ENCODE data around the gene TECPR2. TPM values are rescaled to one million over a fixed set of nuclear protein-coding genes. Genes with fewer than 3 reads are reported as not detected.

TECPR2 gene
- total and polyA plus RNA-seq, 2 of the 13 experiments (the other 11 are each of a cell fraction or from before 2014, with no cell fraction given): 3.5 to 5.7 TPM

DNA sequence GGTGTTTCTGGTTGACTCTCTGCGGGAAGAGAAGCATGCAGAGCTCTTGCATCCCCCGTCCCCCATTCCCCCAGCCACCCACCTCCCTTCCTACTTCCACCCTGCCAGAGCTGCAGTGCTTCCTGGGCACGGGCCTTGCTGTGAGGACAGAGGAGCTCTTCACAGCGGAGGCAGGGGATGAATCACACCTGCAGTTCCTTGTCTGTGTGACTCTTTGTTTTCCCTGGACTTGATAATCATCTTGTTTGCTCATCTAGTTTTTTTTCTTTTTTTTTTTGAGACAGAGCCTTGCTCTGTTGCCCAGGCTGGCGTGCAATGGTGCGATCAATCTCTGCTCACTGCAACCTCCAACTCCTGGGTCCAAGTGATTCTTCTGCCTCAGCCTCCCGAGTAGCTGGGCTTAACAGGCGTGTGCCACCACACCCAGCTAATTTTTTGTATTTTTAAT lies 119.1 kb downstream of the TECPR2 start (continued):
- TF ChIP-seq RCOR2 (CRISPR knock-in tag; IDR thresholded peaks at IDR 0.05) (peak; percentile 95), GATAD1 (CRISPR knock-in tag; IDR thresholded peaks at IDR 0.05) (0 out of 2 replicates have a peak, but pooled peaks have one; percentile 45), NR2C2 (CRISPR knock-in tag; IDR thresholded peaks at IDR 0.05; ENCODE audit: borderline replicate concordance) (0 out of 2 replicates have a peak, but pooled peaks have one; percentile 26), SOX5 (CRISPR knock-in tag; IDR thresholded peaks at IDR 0.05; ENCODE audit: borderline replicate concordance) (peak; percentile 93), IRF2 (CRISPR knock-in tag; IDR thresholded peaks at IDR 0.05) (0 out of 2 replicates have a peak, but pooled peaks have one; percentile 12), ZBTB7B (CRISPR knock-in tag; IDR thresholded peaks at IDR 0.05) (no peak), RXRB (CRISPR knock-in tag; IDR thresholded peaks at IDR 0.05; ENCODE audit: borderline replicate concordance) (peak; percentile 35; the same call in 1 of the 2 replicates), ZSCAN20 (CRISPR knock-in tag; IDR thresholded peaks at IDR 0.05; ENCODE audit: borderline replicate concordance) (0 out of 2 replicates have a peak, but pooled peaks have one; percentile 21), FOXA1 (IDR thresholded peaks at IDR 0.05) (no peak), FOXA1 (CRISPR knock-in tag; IDR thresholded peaks at IDR 0.05) (peak; percentile 72), SOX13 (IDR thresholded peaks at IDR 0.05) (peak; percentile 49), SOX13 (CRISPR knock-in tag; conservative IDR thresholded peaks at IDR 0.05 in 1 of 2, IDR thresholded peaks at IDR 0.05 in 1 of 2) (peak in 1 of 2 experiments; percentile 89; a peak in 2 of 4 replicates), ZNF460 (CRISPR knock-in tag; IDR thresholded peaks at IDR 0.05; ENCODE audit: borderline replicate concordance) (peak; percentile 99), FOXA3 (CRISPR knock-in tag; IDR thresholded peaks at IDR 0.05) (peak; percentile 68), ZNF121 (CRISPR knock-in tag; IDR thresholded peaks at IDR 0.05) (peak; percentile 98), ZNF775 (CRISPR knock-in tag; IDR thresholded peaks at IDR 0.05; ENCODE audit: borderline replicate concordance) (no peak), BHLHE40 (IDR thresholded peaks at IDR 0.05; ENCODE audit: low read length) (peak; percentile 76)
- TF ChIP-seq, protein P1, sequence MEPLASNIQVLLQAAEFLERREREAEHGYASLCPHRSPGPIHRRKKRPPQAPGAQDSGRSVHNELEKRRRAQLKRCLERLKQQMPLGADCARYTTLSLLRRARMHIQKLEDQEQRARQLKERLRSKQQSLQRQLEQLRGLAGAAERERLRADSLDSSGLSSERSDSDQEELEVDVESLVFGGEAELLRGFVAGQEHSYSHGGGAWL (CRISPR knock-in tag; IDR thresholded peaks at IDR 0.05): no peak
- TF ChIP-seq, protein P2, sequence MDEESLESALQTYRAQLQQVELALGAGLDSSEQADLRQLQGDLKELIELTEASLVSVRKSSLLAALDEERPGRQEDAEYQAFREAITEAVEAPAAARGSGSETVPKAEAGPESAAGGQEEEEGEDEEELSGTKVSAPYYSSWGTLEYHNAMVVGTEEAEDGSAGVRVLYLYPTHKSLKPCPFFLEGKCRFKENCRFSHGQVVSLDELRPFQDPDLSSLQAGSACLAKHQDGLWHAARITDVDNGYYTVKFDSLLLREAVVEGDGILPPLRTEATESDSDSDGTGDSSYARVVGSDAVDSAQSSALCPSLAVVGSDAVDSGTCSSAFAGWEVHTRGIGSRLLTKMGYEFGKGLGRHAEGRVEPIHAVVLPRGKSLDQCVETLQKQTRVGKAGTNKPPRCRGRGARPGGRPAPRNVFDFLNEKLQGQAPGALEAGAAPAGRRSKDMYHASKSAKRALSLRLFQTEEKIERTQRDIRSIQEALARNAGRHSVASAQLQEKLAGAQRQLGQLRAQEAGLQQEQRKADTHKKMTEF (CRISPR knock-in tag; IDR thresholded peaks at IDR 0.05): peak; percentile 62; the same call in 1 of the 2 replicates
- TF ChIP-seq, protein P3, sequence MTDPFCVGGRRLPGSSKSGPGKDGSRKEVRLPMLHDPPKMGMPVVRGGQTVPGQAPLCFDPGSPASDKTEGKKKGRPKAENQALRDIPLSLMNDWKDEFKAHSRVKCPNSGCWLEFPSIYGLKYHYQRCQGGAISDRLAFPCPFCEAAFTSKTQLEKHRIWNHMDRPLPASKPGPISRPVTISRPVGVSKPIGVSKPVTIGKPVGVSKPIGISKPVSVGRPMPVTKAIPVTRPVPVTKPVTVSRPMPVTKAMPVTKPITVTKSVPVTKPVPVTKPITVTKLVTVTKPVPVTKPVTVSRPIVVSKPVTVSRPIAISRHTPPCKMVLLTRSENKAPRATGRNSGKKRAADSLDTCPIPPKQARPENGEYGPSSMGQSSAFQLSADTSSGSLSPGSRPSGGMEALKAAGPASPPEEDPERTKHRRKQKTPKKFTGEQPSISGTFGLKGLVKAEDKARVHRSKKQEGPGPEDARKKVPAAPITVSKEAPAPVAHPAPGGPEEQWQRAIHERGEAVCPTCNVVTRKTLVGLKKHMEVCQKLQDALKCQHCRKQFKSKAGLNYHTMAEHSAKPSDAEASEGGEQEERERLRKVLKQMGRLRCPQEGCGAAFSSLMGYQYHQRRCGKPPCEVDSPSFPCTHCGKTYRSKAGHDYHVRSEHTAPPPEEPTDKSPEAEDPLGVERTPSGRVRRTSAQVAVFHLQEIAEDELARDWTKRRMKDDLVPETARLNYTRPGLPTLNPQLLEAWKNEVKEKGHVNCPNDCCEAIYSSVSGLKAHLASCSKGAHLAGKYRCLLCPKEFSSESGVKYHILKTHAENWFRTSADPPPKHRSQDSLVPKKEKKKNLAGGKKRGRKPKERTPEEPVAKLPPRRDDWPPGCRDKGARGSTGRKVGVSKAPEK (CRISPR knock-in tag; IDR thresholded peaks at IDR 0.05; ENCODE audit: borderline replicate concordance): no peak
- TF ChIP-seq, protein P4, sequence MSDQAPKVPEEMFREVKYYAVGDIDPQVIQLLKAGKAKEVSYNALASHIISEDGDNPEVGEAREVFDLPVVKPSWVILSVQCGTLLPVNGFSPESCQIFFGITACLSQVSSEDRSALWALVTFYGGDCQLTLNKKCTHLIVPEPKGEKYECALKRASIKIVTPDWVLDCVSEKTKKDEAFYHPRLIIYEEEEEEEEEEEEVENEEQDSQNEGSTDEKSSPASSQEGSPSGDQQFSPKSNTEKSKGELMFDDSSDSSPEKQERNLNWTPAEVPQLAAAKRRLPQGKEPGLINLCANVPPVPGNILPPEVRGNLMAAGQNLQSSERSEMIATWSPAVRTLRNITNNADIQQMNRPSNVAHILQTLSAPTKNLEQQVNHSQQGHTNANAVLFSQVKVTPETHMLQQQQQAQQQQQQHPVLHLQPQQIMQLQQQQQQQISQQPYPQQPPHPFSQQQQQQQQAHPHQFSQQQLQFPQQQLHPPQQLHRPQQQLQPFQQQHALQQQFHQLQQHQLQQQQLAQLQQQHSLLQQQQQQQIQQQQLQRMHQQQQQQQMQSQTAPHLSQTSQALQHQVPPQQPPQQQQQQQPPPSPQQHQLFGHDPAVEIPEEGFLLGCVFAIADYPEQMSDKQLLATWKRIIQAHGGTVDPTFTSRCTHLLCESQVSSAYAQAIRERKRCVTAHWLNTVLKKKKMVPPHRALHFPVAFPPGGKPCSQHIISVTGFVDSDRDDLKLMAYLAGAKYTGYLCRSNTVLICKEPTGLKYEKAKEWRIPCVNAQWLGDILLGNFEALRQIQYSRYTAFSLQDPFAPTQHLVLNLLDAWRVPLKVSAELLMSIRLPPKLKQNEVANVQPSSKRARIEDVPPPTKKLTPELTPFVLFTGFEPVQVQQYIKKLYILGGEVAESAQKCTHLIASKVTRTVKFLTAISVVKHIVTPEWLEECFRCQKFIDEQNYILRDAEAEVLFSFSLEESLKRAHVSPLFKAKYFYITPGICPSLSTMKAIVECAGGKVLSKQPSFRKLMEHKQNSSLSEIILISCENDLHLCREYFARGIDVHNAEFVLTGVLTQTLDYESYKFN (CRISPR knock-in tag; conservative IDR thresholded peaks at IDR 0.05): peak; percentile 41; the same call in 1 of the 2 replicates
